Left ventricle myocardium inferior (tissue), 1 donor: ENCODE data around the gene HCRT. TPM values are rescaled to one million over a fixed set of nuclear protein-coding genes. Genes with fewer than 3 reads are reported as not detected.
A peak's percentile ranks its signal among the peaks of the same experiment; 100 is the strongest.

Experiments used
- DNase-seq: peaks from one replicate; pipeline ENCODE4 v3.0.0-alpha.2; 2020
- H3K27ac ChIP-seq: fragments of 200-600 bp; replicated peaks from 2 replicates; pipeline ENCODE4 v1.8.0; 2021
- H3K27me3 ChIP-seq: fragments of 200-600 bp; 2 replicates; pipeline ENCODE4 v1.8.0; 2021; ENCODE audit warnings: low read depth
- H3K36me3 ChIP-seq: fragments of 200-600 bp; 2 replicates; pipeline ENCODE4 v1.8.0; 2021
- H3K4me1 ChIP-seq: fragments of 200-600 bp; 2 replicates; pipeline ENCODE4 v1.8.0; 2021
- H3K4me3 ChIP-seq: fragments of 200-600 bp; 2 replicates; pipeline ENCODE4 v1.8.0; 2021; ENCODE audit warnings: mild to moderate bottlenecking, moderate library complexity
- H3K9me3 ChIP-seq: fragments of 200-600 bp; replicated peaks from 2 replicates; pipeline ENCODE4 v1.8.0; 2021
- intact Hi-C: fragments of 100-400 bp; cut with micrococcal nuclease; formaldehyde crosslinking; loops from one replicate; pipeline ENCODE4 v1.11.0; 2022
- long read RNA-seq: library from polyadenylated mRNA; unstranded; transcript quantifications from one replicate; pipeline ENCODE4 v2.0.0, GENCODE V29; 2021
- total RNA-seq: library from RNA; stranded (reverse); fragmentation: NEBNext Ultra II Directional; extraction: Animal tissue kit (Norgen Biotek cat#: 25700); gene quantifications from one replicate; pipeline ENCODE4 v1.2.1, GENCODE V29; 2021
- TF ChIP-seq, protein P1 (sequence below): fragments of 200-600 bp; IDR thresholded peaks from 2 replicates; pipeline ENCODE4 v1.8.0; 2021; ENCODE audit warnings: antibody characterized with exemption, mild to moderate bottlenecking, borderline replicate concordance
- donor health status: DM: no; HTN: yes; CAD: no; lungs with severe emphysema.

Gene HCRT
- total RNA-seq, result not detected
- long read RNA-seq, result 0 reads

- H3K27ac ChIP-seq, result peak within 1 kb of the TSS; percentile 90
These were observed at the start of gene HCRT for GRCh38 chr17:42184713-42185620. Gene HCRT, minus strand, starts transcription at chr17:42185452. Its CDS starts 87 bp downstream, at chr17:42185365.

GRCh38 chr17:42233994-42234393 is 48.7 kb upstream of the HCRT start:
- H3K36me3 ChIP-seq, result peaks cover 5% of the 10 kb centered on the region
- DNase-seq, result no peak
- TF ChIP-seq, protein P1, sequence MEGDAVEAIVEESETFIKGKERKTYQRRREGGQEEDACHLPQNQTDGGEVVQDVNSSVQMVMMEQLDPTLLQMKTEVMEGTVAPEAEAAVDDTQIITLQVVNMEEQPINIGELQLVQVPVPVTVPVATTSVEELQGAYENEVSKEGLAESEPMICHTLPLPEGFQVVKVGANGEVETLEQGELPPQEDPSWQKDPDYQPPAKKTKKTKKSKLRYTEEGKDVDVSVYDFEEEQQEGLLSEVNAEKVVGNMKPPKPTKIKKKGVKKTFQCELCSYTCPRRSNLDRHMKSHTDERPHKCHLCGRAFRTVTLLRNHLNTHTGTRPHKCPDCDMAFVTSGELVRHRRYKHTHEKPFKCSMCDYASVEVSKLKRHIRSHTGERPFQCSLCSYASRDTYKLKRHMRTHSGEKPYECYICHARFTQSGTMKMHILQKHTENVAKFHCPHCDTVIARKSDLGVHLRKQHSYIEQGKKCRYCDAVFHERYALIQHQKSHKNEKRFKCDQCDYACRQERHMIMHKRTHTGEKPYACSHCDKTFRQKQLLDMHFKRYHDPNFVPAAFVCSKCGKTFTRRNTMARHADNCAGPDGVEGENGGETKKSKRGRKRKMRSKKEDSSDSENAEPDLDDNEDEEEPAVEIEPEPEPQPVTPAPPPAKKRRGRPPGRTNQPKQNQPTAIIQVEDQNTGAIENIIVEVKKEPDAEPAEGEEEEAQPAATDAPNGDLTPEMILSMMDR, result no peak
- H3K27ac ChIP-seq, result peak overlapping the region; percentile 32
- no peak overlapping the region for H3K4me3 ChIP-seq
- no peaks in the 10 kb centered on the region for H3K9me3 ChIP-seq
- intact Hi-C loops, result no loop called here
- H3K27me3 ChIP-seq, result no peaks in the 10 kb centered on the region
- peaks cover 17% of the 10 kb centered on the region for H3K4me1 ChIP-seq

More at GRCh38 chr17:42184713-42185620, at the start of gene HCRT:
- TF ChIP-seq, protein P1, result no peak
- Histone ChIP-seq H3K27me3 (peaks cover 24% of the 10 kb centered on the region), H3K4me3 (peak within 1 kb of the TSS; percentile 68), H3K36me3 (no peaks in the 10 kb centered on the region), H3K4me1 (peaks cover 38% of the 10 kb centered on the region), H3K9me3 (no peaks in the 10 kb centered on the region)
- intact Hi-C loops, result no loop called here
- no peak for DNase-seq

GRCh38 chr17:42233156-42233555 is 47.9 kb upstream of the HCRT start:
- no peak overlapping the region for H3K4me3 ChIP-seq
- H3K36me3 ChIP-seq, result peaks cover 5% of the 10 kb centered on the region
- no peaks in the 10 kb centered on the region for H3K27me3 ChIP-seq
- H3K9me3 ChIP-seq, result no peaks in the 10 kb centered on the region
- H3K4me1 ChIP-seq, result peaks cover 25% of the 10 kb centered on the region
- H3K27ac ChIP-seq, result no peak overlapping the region
- intact Hi-C loops, result no loop called here
- TF ChIP-seq, protein P1, result no peak
- no peak for DNase-seq

GRCh38 chr17:42230225-42230624 is 45.0 kb upstream of the HCRT start:
- TF ChIP-seq, protein P1, result no peak
- no peak overlapping the region for H3K27ac ChIP-seq
- no peaks in the 10 kb centered on the region for H3K9me3 ChIP-seq
- peaks cover 40% of the 10 kb centered on the region for H3K4me1 ChIP-seq
- H3K36me3 ChIP-seq, result peaks cover 5% of the 10 kb centered on the region
- intact Hi-C loops, result no loop called here
- H3K4me3 ChIP-seq, result no peak overlapping the region
- DNase-seq, result no peak
- no peaks in the 10 kb centered on the region for H3K27me3 ChIP-seq

DNA sequence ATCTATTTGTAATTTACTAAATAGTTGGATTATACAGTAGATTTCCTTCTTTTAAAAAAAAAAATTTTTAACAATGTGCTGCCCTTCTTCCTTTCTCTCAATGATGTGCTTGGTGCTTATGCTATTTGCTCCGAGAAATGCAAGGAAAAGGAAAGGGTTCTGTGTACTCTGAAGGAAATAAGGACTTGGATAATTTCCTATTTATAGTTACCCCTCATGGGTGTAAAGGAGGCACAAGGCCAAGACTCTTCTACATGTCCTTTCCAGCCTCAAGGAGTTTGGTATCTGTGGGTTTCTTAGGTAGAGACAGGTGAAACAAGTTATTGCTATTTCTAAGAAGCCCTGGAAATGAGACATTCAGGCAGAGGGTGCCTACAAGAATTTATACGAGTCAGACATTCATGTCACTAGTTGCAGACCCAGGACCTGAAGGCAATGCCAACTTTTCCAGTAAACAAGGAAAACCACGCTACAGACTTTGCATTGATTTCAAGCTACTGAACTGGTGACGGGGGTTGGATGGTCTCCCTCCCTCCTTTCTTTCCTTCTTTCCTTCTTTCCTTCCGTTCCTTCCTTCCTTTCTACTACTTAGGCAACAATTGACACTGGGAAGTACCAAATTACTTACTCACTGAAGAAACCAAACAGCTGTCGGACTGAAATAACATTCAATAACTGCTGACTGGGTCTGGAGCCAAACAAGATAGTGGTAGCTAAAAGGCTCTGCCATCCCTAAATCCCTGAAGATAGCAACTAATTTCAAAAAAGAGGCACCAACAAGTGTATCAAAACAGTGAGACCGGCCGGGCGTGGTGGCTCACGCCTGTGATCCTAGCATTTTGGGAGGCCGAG is 42.8 kb upstream of the HCRT start:
- Histone ChIP-seq H3K9me3 (no peaks in the 10 kb centered on the region), H3K4me1 (peaks cover 23% of the 10 kb centered on the region), H3K36me3 (peaks cover 22% of the 10 kb centered on the region), H3K4me3 (no peak overlapping the region), H3K27me3 (no peaks in the 10 kb centered on the region), H3K27ac (peak overlapping the region; percentile 47)
- TF ChIP-seq, protein P1, result no peak
- DNase-seq, result no peak
- intact Hi-C loops, result no loop called here
